BJ (cell line): ENCODE results near the gene CTNNBL1. TPM values are rescaled to one million over a fixed set of nuclear protein-coding genes. Genes with fewer than 3 reads are reported as not detected.

Experiments
- CTCF ChIA-PET: fragments of 350-600 bp; formaldehyde crosslinking; extraction: SDS; loops from one replicate; lab custom pipeline; 2021; ENCODE audit warnings: antibody characterized with exemption, inconsistent platforms; lab: Yijun Ruan, JAX
- POLR2A ChIA-PET: fragments of 300-600 bp; sonication (Branson Sonifier 250); formaldehyde crosslinking; extraction: SDS; loops from one replicate; lab custom pipeline; 2021; ENCODE audit warnings: antibody characterized with exemption; lab: Charles Lee
- DNase-seq: peaks from one replicate; pipeline ENCODE4 v3.0.0-alpha.2; 2011; ENCODE audit warnings: low read depth
- H3K27me3 ChIP-seq: 2 replicates; pipeline ENCODE4 v1.6.0; 2011; ENCODE audit warnings: low read length; ENCODE audit not compliant: control insufficient read depth, insufficient read depth
- H3K36me3 ChIP-seq: 2 replicates; pipeline ENCODE4 v1.5.1; 2011; ENCODE audit warnings: low read length; ENCODE audit not compliant: control insufficient read depth, insufficient read depth
- H3K4me3 ChIP-seq: 2 replicates; pipeline ENCODE4 v1.5.1; 2011; ENCODE audit warnings: low read depth, mild to moderate bottlenecking, control low read depth, low read length
- polyA plus RNA-seq: library from polyadenylated mRNA; depleted of rRNA; stranded (reverse); fragments of >200 nt; gene quantifications from 2 replicates; pipeline ENCODE4 v1.2.3, GENCODE V29; 2011
- TF ChIP-seq, protein P1 (sequence below): IDR thresholded peaks from 2 replicates; pipeline ENCODE4 v1.5.1; 2011; ENCODE audit warnings: low read depth, mild to moderate bottlenecking, control low read depth, inconsistent platforms, low read length, moderate library complexity; ENCODE audit not compliant: insufficient read depth

CTNNBL1 gene
- polyA plus RNA-seq, 1 experiment, result 38.4 TPM

DNA sequence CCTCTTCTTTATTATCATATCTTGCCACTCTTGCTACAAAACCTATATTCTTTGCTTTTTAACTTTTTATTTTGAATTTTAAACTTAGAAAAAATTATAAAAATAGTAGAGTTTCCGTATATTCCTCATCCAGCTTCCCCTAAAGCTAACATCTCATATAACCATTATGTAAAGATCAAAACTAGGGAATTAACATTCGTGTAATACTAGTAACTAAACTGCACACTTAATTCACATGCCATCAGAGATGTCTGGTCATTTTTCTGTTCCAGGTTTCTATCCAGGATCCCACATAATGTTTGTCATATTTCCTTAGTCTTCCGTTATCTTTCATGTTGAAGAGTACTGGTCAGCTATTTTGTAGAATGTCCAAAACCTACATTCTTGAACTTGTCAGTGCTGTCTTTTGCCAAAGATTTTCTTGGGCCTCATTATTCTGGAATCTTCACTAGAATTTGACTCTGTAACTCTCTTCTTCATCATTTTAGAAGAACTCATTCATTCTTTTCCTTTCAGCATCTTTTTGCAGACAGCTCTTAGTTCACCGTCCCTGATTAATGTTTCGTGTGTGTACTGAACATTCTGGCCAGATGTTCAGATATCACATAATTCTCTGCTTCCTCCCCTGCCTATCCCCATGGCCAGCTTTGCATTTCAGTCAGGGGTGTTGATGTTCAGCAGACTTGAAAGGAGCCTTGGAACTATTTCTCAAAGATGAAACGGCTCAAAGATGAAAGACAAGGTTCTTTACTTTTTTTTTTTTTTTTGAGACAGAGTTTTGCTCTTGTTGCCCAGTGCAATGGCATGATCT, 9.4 kb downstream of the CTNNBL1 start:
- H3K36me3 ChIP-seq, result no peaks in the 10 kb centered on the region
- ChIA-PET CTCF (interaction anchor here (0.6 kb wide), 1 partner anchor 9 kb away, joined by 4 read pairs; no protein-coding TSS in a partner anchor), POLR2A (no interaction called here)
- no peak for DNase-seq
- H3K4me3 ChIP-seq, result no peak overlapping the region
- no peaks in the 10 kb centered on the region for H3K27me3 ChIP-seq
- TF ChIP-seq, protein P1, sequence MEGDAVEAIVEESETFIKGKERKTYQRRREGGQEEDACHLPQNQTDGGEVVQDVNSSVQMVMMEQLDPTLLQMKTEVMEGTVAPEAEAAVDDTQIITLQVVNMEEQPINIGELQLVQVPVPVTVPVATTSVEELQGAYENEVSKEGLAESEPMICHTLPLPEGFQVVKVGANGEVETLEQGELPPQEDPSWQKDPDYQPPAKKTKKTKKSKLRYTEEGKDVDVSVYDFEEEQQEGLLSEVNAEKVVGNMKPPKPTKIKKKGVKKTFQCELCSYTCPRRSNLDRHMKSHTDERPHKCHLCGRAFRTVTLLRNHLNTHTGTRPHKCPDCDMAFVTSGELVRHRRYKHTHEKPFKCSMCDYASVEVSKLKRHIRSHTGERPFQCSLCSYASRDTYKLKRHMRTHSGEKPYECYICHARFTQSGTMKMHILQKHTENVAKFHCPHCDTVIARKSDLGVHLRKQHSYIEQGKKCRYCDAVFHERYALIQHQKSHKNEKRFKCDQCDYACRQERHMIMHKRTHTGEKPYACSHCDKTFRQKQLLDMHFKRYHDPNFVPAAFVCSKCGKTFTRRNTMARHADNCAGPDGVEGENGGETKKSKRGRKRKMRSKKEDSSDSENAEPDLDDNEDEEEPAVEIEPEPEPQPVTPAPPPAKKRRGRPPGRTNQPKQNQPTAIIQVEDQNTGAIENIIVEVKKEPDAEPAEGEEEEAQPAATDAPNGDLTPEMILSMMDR, result no peak

DNA sequence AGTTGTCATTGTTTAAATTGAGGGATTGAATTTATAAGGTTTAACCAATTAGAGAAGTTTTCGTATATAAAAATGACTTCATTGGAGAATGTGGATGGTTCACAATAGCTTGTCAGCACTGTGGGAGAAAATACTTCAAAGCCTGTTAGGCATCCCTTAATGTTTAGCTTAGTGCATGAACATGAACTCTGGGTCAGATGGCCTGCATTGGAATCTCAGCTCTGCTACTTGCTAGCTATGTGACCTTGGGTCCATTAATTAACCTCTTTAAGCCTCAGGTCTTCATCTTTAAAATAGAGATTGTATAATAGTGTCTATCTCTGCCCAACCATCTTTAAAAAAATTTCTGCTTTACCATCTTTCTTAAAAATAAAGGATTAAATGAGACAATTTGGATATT, 11.1 kb downstream of the CTNNBL1 start:
- no peaks in the 10 kb centered on the region for H3K27me3 ChIP-seq
- no peak overlapping the region for H3K4me3 ChIP-seq
- TF ChIP-seq, protein P1, result no peak
- POLR2A ChIA-PET, result no interaction called here
- DNase-seq, result no peak
- CTCF ChIA-PET, result no interaction called here
- H3K36me3 ChIP-seq, result no peaks in the 10 kb centered on the region

DNA sequence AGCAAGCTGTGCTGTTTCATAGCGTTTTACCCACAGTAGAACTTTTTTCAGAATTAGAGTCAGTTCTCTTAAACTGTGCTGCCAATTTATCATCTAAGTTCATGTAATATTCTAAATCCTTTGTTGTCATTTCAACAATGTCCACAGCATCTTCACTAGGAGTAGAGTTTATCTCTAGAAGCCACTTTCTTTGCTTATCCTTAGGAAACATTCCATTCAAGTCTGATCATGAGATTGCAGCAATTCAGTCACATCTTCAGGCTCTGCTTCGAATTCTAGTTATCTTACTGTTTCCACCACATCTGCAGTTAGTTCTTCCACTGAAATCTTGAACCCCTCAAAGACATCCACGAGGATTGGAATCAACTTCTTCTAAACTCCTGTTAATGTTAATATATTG, 12.5 kb downstream of the CTNNBL1 start:
- no peaks in the 10 kb centered on the region for H3K36me3 ChIP-seq
- DNase-seq, result no peak
- ChIA-PET POLR2A (no interaction called here), CTCF (interaction anchor here (0.9 kb wide), 1 partner anchor 74 kb away, joined by 3 read pairs; no protein-coding TSS in a partner anchor)
- TF ChIP-seq, protein P1, result no peak
- H3K4me3 ChIP-seq, result no peak overlapping the region
- H3K27me3 ChIP-seq, result no peaks in the 10 kb centered on the region

DNA sequence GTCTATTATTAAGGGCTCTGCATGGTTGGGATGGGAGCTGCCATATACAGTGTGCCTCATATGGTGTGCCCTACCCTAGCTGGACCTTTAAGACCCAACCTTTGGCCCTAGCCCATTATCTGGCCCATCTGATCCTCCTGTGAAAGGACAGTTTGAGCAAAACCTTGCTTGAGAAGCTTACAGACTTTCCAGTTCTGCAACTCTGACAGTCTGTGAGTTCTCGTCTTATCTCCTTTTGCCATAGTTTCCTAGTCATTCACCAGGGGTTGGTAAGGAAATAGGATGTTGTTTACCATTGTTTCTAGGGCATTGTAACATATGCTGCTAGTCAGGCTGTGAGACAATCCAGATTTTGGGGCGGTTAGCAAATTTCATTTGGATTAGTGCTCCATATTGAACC, 17.2 kb downstream of the CTNNBL1 start:
- TF ChIP-seq, protein P1, result no peak
- H3K27me3 ChIP-seq, result no peaks in the 10 kb centered on the region
- no peak overlapping the region for H3K4me3 ChIP-seq
- CTCF ChIA-PET, result interaction anchor here (0.7 kb wide), 1 partner anchor 17 kb away, joined by 3 read pairs; no protein-coding TSS in a partner anchor
- POLR2A ChIA-PET, result interaction anchor here (0.6 kb wide), 1 partner anchor 200 kb away, joined by 3 read pairs; no protein-coding TSS in a partner anchor
- H3K36me3 ChIP-seq, result no peaks in the 10 kb centered on the region
- DNase-seq, result no peak
